HL-60 (cell line): ENCODE data around the gene VENTX.
"Not testable (repeated sequence)": the region's sequence is repeated elsewhere in the genome, so short reads cannot be mapped to it uniquely, and the experiment has no call there.

Experiments
- DNase-seq, 2 experiments: peaks; one replicate each; pipeline ENCODE4 v3.0.0-alpha.2; 2010 to 2020; ENCODE audit warnings: low read depth in 1 of 2, low spot score in 1 of 2
- H3K27ac ChIP-seq: fragments of 250-450 bp; sonication (Bioruptor Pico); replicated peaks from 2 replicates; pipeline ENCODE4 v1.5.1; 2020; ENCODE audit warnings: mild to moderate bottlenecking, moderate library complexity
- H3K27me3 ChIP-seq: fragments of 250-450 bp; sonication (Bioruptor Pico); 2 replicates; pipeline ENCODE4 v1.5.1; 2021; ENCODE audit warnings: mild to moderate bottlenecking, moderate library complexity; ENCODE audit not compliant: insufficient read depth, poor library complexity, severe bottlenecking
- H3K4me3 ChIP-seq: replicated peaks from 2 replicates; pipeline ENCODE4 v1.5.1; 2011; ENCODE audit warnings: mild to moderate bottlenecking, control low read depth, low read length; ENCODE audit not compliant: insufficient read depth
- CTCF ChIP-seq: IDR thresholded peaks from one replicate; pipeline ENCODE4 v1.5.1; 2011; ENCODE audit warnings: low read length, control low read depth, inconsistent platforms; ENCODE audit not compliant: insufficient read depth
- GABPA ChIP-seq: IDR thresholded peaks from 2 replicates; pipeline ENCODE4 v1.6.1; 2012; ENCODE audit warnings: low read depth
- POLR2AphosphoS5 ChIP-seq: IDR thresholded peaks from 2 replicates; pipeline ENCODE4 v1.6.1; 2012; ENCODE audit warnings: low read depth
- REST ChIP-seq: IDR thresholded peaks from 2 replicates; pipeline ENCODE4 v1.6.1; 2012; ENCODE audit warnings: low read depth; ENCODE audit not compliant: insufficient replicate concordance
- SPI1 ChIP-seq: IDR thresholded peaks from 2 replicates; pipeline ENCODE4 v1.6.1; 2012; ENCODE audit warnings: low read depth, mild to moderate bottlenecking, borderline replicate concordance

The VENTX gene

GRCh38 chr10:133263674-133264073 lies 26.0 kb downstream of the VENTX start:
- H3K27me3 ChIP-seq = no peaks in the 10 kb centered on the region
- TF ChIP-seq CTCF (no peak), REST (no peak), SPI1 (no peak), GABPA (no peak), POLR2AphosphoS5 (no peak)

GRCh38 chr10:133264461-133264860 lies 26.8 kb downstream of the VENTX start:
- 0 out of 2 replicates have a peak overlapping the region, but pooled peaks have one; percentile 9 for H3K27ac ChIP-seq
- peak; percentile 29 to 56 for DNase-seq
- no peak; the same call in 1 of the 2 replicates for TF ChIP-seq SPI1
- TF ChIP-seq CTCF = no peak
- no peak for TF ChIP-seq REST
- TF ChIP-seq GABPA = no peak
- no peak for TF ChIP-seq POLR2AphosphoS5
- no peaks in the 10 kb centered on the region for H3K27me3 ChIP-seq
- H3K4me3 ChIP-seq = no peak overlapping the region

More at GRCh38 chr10:133263674-133264073, 26.0 kb downstream of the VENTX start:
- no peak overlapping the region for H3K27ac ChIP-seq
- no peak overlapping the region for H3K4me3 ChIP-seq
- no peak for DNase-seq

- DNase-seq, H3K27me3 ChIP-seq, H3K27ac ChIP-seq, H3K4me3 ChIP-seq: not testable (repeated sequence)
Observed at GRCh38 chr10:133265052-133265451, 27.4 kb downstream of the VENTX start.

GRCh38 chr10:133266056-133266795 lies 28.6 kb downstream of the VENTX start:
- no peak overlapping the region for H3K27ac ChIP-seq
- H3K4me3 ChIP-seq = no peak overlapping the region
- no peak for TF ChIP-seq POLR2AphosphoS5
- TF ChIP-seq REST = no peak
- no peak for TF ChIP-seq GABPA
- no peak for TF ChIP-seq CTCF
- no peak for TF ChIP-seq SPI1
- no peak for DNase-seq
- no peaks in the 10 kb centered on the region for H3K27me3 ChIP-seq
